Activated T-helper 1 cell treated with Interleukin-2 at 50 U/mL for 16 hours (primary cell): ENCODE measurements around the gene CDH3.

Source experiments
- DNase-seq: peaks from one replicate; pipeline ENCODE4 v3.0.0-alpha.2; 2020; ENCODE audit warnings: low read depth

Gene CDH3

DNA sequence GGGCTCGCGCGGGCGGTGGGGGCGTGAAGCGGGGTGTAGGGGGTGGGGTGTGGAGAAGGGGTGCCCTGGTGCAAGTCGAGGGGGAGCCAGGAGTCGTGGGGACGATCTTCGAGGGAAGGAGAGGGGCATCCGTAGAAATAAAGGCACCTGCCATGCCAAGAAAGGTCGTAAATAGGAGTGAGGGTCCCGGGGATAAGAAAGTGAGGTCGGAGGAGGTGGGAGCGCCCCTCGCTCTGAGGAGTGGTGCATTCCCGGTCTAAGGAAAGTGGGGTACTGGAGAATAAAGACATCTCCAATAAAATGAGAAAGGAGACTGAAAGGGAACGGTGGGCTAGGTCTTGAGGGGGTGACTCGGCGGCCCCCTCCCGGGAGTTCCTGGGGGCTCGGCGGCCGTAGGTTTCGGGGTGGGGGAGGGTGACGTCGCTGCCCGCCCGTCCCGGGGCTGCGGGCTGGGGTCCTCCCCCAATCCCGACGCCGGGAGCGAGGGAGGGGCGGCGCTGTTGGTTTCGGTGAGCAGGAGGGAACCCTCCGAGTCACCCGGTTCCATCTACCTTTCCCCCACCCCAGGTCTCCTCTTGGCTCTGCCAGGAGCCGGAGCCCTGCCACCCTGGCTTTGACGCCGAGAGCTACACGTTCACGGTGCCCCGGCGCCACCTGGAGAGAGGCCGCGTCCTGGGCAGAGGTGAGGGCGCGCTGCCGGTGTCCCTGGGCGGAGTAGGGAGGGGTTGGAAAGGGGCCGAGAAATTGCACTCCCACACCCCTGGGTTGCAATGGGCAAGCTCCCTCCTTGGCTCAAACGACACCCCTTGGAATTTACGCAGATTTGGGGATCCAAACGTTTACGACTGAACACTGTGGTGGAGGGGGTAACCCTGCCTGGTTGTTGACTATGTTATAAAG lies 92.9 kb downstream of the CDH3 start:
- no peak for DNase-seq

DNA sequence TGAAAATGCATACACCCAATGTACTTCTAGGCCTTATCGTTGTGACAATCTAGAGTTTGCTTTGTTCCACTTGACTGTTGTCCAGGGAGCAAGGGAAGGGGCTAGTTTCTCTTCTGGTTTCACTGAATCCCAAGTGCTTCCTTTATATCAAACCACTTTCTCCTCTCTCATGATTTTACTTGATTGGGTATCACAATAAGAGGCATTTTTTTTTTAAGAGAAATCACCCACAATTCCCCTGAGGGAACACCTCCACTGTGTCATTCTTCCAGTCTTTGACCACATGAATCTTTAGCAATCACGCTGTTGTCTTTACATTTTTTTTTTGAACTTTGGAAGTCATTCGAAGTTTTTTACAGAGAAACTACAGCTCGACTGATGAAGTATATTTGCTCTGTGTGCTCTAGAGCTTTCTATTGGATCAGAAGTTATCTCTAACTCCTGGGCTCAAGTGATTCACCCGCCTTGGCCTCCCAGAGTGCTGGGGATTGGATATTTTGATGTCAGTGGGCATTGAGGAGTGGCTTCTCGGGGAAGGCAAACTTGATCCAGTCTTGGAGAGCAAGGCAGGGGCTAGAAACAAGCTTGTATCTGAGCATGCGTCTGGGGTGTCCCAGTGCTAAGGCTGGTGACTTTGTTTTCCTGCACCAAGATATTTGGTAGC lies 95.0 kb downstream of the CDH3 start:
- DNase-seq: no peak

DNA sequence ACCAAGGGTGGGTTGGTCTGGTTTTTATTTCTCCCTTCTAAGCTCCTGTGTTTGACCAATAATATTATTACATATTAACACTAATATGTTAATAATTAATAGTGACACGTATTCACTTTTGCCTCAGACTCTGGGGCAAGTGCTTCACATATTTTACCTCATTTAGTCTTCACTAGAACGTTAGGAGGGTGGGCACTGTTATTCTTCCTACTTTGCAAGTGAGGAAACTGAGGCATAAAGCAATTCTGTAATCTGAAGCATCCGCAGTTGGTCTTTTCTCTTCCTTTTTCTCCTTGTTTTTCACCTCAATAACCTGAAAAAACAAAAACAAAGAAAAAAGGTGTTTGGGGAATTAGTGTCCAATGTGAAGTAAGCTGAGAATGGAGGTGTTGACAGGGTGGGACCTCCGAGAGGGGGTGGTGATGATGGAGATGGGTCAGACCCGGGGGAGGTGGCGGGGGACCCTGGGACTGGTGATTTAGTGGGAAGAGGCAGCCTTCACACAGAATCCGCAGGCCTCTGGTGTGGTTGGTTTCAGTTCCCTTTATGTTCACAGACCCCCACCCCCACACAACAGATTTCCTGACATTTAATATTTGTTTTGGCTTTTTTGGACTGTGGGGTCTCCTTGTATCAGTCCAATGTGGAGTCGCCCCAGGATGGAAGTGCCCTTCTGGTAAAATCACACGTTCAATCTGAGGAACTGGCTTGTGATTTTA lies 95.7 kb downstream of the CDH3 start:
- DNase-seq: no peak

DNA sequence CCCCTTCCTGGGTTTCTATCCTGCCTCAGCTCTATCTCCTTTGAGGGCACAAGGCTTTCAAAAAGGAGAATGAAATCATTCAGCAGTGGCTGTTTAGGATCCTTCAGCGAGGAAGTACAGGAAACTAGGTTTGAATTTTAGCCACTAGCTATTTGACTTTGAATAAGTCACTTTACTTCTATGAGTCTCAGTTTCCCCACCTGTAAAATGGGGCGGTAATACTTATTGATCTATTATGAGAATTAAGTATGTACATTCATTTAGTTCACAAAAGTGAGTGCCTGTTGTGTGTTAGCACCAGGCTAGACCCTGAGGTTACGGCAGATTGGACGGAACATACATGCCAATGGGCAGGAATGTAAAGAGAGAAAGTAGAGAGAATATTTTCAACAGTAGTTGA lies 98.6 kb downstream of the CDH3 start:
- DNase-seq: no peak

GRCh38 chr16:68744744-68745280 lies 99.7 kb downstream of the CDH3 start:
- DNase-seq: no peak

DNA sequence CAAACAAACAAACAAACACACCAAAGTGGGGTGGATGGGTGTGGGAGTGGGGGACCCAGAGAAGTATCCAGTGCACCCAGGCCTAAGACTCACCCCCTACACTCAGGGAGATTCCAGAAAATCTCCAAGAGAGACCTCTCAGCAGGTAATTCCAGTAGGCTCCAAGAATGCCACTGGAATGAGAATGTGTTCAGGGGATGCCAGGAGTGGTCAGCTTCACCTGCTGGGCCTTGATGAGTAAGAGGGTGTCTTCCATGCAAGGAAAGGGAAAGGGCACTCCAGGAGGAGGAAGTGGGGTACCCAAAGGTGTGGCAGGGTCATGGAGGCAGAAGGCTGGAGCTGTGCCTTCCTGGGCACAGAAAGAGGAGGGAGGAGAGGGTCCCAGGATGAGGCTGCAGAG lies 101.8 kb downstream of the CDH3 start:
- no peak for DNase-seq

- DNase-seq: no peak
Observed at GRCh38 chr16:68749432-68749831, 104.3 kb downstream of the CDH3 start.
